HCT116 (cell line): Measurements from ENCODE around the gene XK.

ENCODE experiments used
- POLR2A ChIP-seq: IDR thresholded peaks from 2 replicates; pipeline ENCODE4 v1.7.0; 2011; ENCODE audit warnings: borderline replicate concordance; ENCODE audit not compliant: insufficient read depth, insufficient read length; ENCODE audit errors: extremely low read depth
- TF ChIP-seq, protein P1 (sequence below), 3 experiments: fragments of 200-600 bp in 1 of 3; sonication (generic) in 1 of 3; IDR thresholded peaks in 2 of 3; conservative IDR thresholded peaks in 1 of 3; 2 replicates each; pipeline ENCODE4 v1.5.1; 2012 to 2017; ENCODE audit warnings: low read depth in 2 of 3, low read length in 2 of 3, antibody characterized with exemption in 1 of 3, borderline replicate concordance in 1 of 3, control low read depth in 1 of 3, mild to moderate bottlenecking in 1 of 3, mixed read lengths in 1 of 3, mixed run types in 1 of 3, moderate library complexity in 1 of 3; ENCODE audit not compliant: insufficient read depth in 1 of 3

DNA sequence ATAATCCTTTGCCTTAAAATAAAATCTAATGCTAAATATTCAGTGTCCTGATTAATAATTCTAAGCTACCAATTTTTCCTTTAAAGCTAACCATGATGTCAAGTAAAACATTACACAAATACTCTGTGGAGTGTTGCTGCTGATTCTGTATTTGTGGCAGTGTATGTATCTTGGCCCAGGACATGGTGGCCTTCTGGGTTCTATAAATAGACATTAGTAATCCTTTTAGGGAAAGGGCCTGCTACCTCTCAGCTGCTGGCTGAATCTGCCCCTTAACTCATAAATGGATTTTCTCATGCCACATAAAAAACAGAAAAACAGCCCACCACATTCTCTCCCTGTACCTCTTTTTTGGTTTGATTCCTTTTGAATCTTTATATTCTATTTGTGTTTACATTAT lies 1.2 kb upstream of the XK start:
- TF ChIP-seq, protein P1, sequence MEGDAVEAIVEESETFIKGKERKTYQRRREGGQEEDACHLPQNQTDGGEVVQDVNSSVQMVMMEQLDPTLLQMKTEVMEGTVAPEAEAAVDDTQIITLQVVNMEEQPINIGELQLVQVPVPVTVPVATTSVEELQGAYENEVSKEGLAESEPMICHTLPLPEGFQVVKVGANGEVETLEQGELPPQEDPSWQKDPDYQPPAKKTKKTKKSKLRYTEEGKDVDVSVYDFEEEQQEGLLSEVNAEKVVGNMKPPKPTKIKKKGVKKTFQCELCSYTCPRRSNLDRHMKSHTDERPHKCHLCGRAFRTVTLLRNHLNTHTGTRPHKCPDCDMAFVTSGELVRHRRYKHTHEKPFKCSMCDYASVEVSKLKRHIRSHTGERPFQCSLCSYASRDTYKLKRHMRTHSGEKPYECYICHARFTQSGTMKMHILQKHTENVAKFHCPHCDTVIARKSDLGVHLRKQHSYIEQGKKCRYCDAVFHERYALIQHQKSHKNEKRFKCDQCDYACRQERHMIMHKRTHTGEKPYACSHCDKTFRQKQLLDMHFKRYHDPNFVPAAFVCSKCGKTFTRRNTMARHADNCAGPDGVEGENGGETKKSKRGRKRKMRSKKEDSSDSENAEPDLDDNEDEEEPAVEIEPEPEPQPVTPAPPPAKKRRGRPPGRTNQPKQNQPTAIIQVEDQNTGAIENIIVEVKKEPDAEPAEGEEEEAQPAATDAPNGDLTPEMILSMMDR (IDR thresholded peaks at IDR 0.05 in 2 of 3, conservative IDR thresholded peaks at IDR 0.05 in 1 of 3; ENCODE audit: borderline replicate concordance in 1 of 3, insufficient read depth in 1 of 3, low read depth in 2 of 3, low read length in 2 of 3), result no peak
- TF ChIP-seq POLR2A, result no peak
